PFSK-1 (cell line): ENCODE measurements around the gene SLC9A3.

Source experiments
- FOXP2 ChIP-seq: optimal IDR thresholded peaks from 2 replicates; pipeline ENCODE3; 2011; ENCODE audit warnings: borderline replicate concordance, control low read depth, inconsistent platforms; ENCODE audit not compliant: insufficient read depth; ENCODE audit errors: extremely low read length, extremely low read depth
- POLR2AphosphoS5 ChIP-seq: IDR thresholded peaks from 2 replicates; pipeline ENCODE4 v1.6.1; 2012; ENCODE audit warnings: low read depth, mild to moderate bottlenecking, control low read depth, low read length, moderate library complexity
- REST ChIP-seq, 2 experiments: IDR thresholded peaks; 2 replicates each; pipeline versions ENCODE4 v1.6.1 to v1.8.0; 2011 to 2012; ENCODE audit warnings: low read depth in 2 of 2, low read length in 2 of 2, control low read depth in 1 of 2, inconsistent platforms in 1 of 2, mild to moderate bottlenecking in 1 of 2, moderate library complexity in 1 of 2; ENCODE audit not compliant: insufficient read depth in 1 of 2
- SIN3A ChIP-seq: IDR thresholded peaks from 2 replicates; pipeline ENCODE4 v1.6.1; 2012; ENCODE audit warnings: mild to moderate bottlenecking, low read length, moderate library complexity, borderline replicate concordance; ENCODE audit not compliant: insufficient read depth
- TAF1 ChIP-seq: IDR thresholded peaks from 2 replicates; pipeline ENCODE4 v1.6.1; 2012; ENCODE audit warnings: low read length, control low read depth, borderline replicate concordance; ENCODE audit not compliant: insufficient read depth

Gene SLC9A3

GRCh38 chr5:453725-454481 lies 70.3 kb downstream of the SLC9A3 start:
- TF ChIP-seq SIN3A: no peak
- TF ChIP-seq POLR2AphosphoS5: no peak
- TF ChIP-seq REST (IDR thresholded peaks at IDR 0.05; ENCODE audit: insufficient read depth in 1 of 2, low read depth in 2 of 2, low read length in 2 of 2): no peak
- TF ChIP-seq FOXP2: no peak
- TF ChIP-seq TAF1: no peak

GRCh38 chr5:452978-453710 lies 71.1 kb downstream of the SLC9A3 start:
- TF ChIP-seq POLR2AphosphoS5: no peak
- no peak for TF ChIP-seq SIN3A
- no peak for TF ChIP-seq REST (IDR thresholded peaks at IDR 0.05; ENCODE audit: insufficient read depth in 1 of 2, low read depth in 2 of 2, low read length in 2 of 2)
- no peak for TF ChIP-seq TAF1
- no peak for TF ChIP-seq FOXP2

- TF ChIP-seq SIN3A (no peak), REST (IDR thresholded peaks at IDR 0.05; ENCODE audit: insufficient read depth in 1 of 2, low read depth in 2 of 2, low read length in 2 of 2) (no peak), TAF1 (no peak), FOXP2 (no peak), POLR2AphosphoS5 (no peak)
Measured at GRCh38 chr5:451587-452458, 72.4 kb downstream of the SLC9A3 start.

GRCh38 chr5:449151-449550 lies 75.1 kb downstream of the SLC9A3 start:
- no peak for TF ChIP-seq POLR2AphosphoS5
- TF ChIP-seq SIN3A: no peak
- TF ChIP-seq TAF1: no peak
- TF ChIP-seq REST (IDR thresholded peaks at IDR 0.05; ENCODE audit: insufficient read depth in 1 of 2, low read depth in 2 of 2, low read length in 2 of 2): no peak
- no peak for TF ChIP-seq FOXP2
